Retinal pigment epithelial cell (primary cell): Measurements from ENCODE around the gene LPCAT1.

Experiments used
- DNase-seq: peaks from one replicate; pipeline ENCODE4 v3.0.0-alpha.2; 2010; ENCODE audit warnings: low read depth
- H3K4me3 ChIP-seq: 2 replicates; pipeline ENCODE4 v1.5.1; 2011; ENCODE audit warnings: mild to moderate bottlenecking, low read length, control low read depth, moderate library complexity
- CTCF ChIP-seq: conservative IDR thresholded peaks from 2 replicates; pipeline ENCODE4 v1.5.1; 2011; ENCODE audit warnings: low read depth, low read length, control low read depth, inconsistent platforms

LPCAT1 gene

DNA sequence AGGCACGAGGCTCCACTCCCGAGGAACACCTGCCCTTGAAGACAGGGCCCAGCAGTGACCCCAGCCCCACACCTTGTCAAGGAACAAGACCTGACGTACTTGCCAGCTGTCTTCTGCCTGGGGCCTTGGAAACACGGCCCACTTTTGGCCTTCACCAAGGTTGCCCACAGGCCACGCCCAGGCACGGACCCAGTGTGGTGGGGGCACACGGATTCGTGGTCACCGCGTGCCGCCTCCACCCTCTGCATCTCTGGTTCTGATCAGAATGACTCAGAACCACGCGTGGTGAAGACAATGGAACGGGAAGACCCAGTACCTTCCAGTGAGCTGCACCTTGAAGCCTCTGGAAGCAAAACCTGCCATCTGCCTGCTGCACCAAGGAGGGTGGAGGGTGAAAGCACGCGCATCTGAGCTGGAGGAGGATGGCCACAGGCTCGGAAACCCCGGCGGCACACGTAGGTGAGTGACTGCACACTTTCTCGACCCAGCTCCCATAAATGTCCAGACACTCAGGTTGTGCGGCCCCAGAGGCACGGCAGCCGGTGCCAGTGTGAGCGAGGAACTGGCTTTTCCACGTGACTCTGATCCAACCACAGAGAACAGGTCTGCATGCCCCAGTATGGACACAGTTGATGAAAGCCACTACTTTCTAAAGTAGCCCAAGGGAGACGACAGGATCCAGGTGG lies 36.5 kb downstream of the LPCAT1 start:
- DNase-seq, result no peak
- no peak for TF ChIP-seq CTCF
- H3K4me3 ChIP-seq, result no peak overlapping the region

DNA sequence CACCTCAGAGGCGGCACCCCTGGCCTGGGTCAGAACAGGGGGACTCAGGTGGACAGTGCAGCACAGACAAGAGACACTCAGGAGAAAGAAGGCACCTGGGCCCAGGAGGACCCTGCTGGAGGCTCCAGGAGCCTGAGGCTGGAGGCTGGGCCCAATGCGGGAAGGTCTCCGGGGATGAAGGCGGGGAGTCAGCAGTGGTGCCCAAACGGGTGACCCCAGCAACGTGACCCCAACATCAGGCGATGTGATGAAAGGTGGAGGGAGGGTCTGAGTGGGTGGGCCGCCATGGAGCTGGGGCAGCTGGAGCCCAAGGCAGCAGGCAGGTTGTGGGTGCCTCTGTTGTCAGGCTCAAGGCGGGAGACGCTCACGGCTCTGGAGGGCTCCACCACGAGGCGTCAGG lies 37.5 kb downstream of the LPCAT1 start:
- H3K4me3 ChIP-seq, result no peak overlapping the region
- DNase-seq, result no peak
- no peak for TF ChIP-seq CTCF

DNA sequence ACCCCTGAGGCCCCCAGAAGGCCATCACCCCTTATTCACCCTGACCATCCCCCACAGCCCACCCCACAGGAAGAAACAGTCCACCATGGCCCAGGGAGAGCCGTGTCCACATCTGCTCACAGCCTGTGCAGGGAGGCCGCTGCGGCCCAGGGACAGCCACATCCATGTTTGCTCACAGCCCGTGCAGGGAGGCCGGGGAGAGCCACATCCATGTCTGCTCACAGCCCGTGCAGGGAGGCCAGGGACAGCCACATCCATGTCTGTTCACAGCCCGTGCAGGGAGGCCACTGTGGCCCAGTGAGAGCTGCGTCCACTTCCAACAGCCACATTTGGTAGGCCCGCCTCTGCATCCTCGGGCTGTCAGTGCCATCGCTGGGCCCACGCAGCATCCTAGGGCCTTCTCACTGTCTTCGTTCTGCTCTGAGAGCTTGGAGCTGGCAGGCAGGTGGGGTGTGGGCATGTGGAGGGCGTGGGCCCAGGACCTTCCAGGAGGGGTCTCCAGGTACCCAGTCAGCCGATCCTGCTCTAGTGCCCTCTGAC lies 38.1 kb downstream of the LPCAT1 start:
- H3K4me3 ChIP-seq, result no peak overlapping the region
- DNase-seq, result no peak
- no peak for TF ChIP-seq CTCF

DNA sequence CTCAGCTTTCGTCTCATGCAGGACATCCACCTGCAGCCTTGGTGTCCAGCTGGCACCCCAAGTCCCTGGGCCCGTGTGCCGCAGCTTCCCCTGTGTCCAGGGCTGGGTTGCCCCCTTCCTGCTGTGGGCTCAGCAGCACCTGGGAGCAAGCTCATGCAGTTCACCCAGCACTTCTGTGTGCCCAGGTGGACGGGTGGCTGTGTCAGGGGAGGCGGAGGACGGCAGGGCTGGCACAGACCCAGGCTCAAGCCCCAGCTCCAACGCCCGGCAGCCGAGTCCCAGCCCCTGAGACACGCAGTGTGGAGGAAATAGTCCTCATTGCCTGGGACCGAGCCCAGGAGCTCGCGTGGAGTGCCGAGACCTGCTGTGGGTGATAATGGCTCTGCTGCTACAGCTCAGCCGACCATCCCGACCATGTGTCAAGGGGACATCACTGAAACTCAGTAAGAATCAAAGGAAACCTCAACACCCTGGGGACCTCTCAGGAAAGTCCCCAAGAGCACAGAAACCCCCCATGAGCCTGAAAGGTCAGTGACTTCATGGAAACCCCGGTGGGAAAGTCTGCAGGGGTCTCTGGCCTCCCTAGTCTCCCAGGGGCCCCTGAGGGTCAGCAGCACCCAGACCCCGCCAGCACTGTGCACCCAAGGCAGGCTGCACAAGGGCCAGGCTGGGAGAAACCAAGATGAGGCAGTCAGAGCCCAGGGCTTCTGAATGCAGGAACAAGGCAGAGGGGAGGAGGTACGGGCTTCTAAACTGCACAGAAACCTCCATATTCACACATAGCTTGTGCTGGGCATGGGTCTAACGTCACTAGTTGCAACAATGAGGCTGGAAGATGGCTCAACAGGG lies 38.8 kb downstream of the LPCAT1 start:
- H3K4me3 ChIP-seq, result no peak overlapping the region
- no peak for DNase-seq
- TF ChIP-seq CTCF, result no peak

GRCh38 chr5:1483856-1484729 lies 39.7 kb downstream of the LPCAT1 start:
- DNase-seq, result no peak
- TF ChIP-seq CTCF, result no peak
- H3K4me3 ChIP-seq, result no peak overlapping the region

DNA sequence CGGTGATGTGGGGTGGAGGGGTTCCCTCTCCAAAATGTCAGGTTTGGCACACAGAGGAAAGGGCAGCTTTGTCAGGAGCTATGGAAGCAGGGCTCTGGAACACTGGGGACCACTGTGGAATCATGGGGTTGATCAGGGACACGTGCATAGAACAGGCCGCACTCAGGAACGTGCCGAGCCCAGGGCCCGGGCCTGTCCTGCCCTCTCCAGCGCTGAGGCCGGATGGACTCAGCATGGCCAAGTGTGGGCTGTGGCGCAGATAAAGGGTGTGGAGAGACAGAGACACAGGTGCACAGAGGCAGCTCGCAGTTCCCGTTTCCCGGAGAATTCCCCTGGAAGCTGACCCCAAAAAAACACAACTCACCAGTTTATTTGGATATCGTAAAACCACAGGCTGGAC lies 40.7 kb downstream of the LPCAT1 start:
- no peak for DNase-seq
- H3K4me3 ChIP-seq, result no peak overlapping the region
- TF ChIP-seq CTCF, result no peak
